GM21381 (cell line): ENCODE results near the gene FAM241B.

Source experiments
- ATAC-seq: cut with Tn5 transposase; IDR thresholded peaks from one replicate; pipeline ENCODE4 v1.9.1; 2021; ENCODE audit warnings: mild to moderate bottlenecking, moderate library complexity; ENCODE audit not compliant: unreplicated experiment

The FAM241B gene

DNA sequence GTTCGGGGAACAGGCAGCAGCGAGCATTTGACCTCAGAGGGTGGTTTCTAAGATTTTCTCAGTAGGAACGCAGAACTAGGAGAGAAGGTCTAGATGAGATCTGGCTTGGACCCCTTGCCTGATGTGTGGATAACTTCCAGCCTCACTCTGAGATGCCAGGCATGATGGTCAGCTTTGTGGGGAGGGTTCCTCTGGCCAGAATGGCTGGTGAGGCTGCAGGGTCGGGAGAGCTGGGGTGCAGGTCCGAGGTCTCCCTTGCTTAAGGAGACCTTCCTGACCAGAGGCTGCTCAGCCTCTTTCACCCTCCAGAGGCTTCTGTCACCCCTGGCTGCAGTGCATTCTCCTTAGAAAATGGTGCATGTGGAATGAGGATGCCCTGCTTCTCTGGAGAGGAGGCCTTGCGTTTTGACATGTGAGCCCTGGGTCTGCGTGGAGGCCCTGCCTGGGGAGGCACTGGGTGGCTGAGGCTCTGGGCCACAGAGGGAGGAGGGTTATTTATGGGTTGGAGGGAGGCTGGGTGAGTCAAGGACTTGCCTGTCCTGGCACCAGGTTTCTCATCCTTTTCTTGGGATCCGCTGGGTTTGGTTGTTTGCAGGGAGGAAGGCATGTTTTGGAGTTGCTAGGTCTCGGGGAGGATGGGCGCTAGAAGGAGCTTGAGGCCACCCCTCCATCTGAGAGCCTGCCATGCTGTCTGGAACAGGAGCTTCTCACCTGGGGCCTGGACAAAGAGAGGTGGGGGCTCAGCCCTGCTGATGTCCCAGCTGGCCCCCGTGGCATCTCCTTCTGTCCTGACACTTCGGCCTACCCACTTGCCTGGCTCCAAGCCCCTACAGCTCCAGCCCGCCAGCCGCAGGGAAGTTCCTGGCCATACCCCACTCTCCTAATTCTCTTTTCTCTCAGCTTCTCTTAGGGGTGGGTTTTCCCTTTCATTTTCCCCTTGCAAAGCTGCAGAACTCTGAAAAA lies 3.9 kb downstream of the FAM241B start:
- no peak for ATAC-seq

DNA sequence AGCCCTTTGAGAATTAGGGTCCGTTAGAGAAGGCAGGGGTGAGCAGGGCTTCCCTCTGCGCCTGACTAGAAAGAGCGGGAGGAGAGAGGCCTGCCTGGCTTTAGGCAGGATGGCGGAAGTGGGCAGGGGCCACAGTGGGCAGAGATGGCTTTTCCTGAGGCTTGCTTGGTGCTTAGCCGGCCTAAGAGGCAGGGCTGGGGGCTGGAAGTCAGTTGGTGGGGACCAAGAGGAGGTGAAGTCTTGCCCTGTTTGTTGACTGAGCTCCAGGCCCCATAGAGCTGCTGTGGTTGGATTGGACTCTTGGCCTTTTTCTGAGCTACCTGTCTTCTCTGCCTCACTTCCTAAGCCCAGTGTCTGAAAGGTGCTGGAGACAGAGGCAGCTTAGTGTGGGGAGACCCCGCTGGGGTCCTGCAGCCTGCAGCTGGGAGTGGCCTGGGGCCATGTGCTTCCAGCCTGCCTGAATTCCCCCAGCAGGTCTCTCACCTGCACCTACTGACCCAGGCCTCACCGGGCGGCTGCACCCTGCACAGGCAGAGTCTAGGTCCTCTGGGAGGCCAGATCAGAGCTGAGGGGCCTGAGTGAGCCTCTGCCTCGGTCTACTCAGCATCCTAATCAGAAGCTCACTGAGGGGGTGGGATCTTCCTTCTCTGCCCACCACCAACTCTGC lies 4.8 kb downstream of the FAM241B start:
- no peak for ATAC-seq

GRCh38 chr10:69635428-69636272 lies 5.6 kb downstream of the FAM241B start:
- ATAC-seq = no peak

GRCh38 chr10:69636273-69636575 lies 6.2 kb downstream of the FAM241B start:
- no peak for ATAC-seq

DNA sequence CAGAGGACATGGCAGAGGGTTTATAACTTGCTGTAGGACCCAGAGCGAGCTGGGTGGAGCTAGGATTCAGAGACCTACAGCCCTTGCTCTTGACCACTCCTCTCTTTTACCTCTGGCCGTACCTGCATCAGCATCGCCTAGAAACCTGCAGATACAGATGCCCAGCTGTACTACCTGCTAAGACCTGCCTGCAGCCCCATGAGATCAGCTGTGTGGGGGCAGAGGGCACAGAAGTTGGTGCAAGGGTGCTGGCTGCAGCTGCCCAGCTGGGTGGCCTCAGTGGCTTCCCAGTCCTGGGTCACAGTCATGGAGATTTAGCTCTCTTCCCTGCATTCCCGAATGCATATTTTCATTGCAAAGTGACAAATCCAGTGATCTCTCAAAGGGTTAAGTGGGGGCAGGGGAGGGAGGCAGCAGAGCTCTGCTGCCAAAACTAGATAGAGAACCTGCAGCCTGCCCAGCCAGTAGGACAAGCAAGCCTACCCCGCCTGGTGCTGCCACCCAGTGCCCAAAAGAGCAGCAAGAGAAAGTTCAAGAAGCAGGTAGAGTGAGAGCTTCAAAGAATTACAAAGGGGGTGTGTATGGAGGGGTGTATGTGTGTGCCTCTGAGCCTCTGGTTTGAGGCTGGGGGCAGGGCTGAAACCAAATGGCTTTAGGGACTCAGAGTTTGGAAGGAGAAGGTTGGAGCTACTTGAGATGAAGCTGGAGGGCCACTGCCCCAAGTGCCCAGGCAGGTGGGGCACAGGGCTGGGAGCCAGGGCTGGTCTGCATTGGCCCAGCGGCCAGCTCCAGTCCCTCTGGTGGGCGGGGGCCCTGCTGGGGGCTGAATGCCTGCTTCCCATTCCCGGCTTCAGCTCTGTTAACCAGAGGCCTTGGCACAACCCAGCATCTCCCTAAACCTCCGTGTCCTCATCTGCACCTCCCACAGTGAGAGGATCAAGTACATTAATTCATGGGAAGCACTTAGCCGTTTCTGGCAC lies 6.9 kb downstream of the FAM241B start:
- no peak for ATAC-seq

GRCh38 chr10:69638642-69639041 lies 8.6 kb downstream of the FAM241B start:
- no peak for ATAC-seq

DNA sequence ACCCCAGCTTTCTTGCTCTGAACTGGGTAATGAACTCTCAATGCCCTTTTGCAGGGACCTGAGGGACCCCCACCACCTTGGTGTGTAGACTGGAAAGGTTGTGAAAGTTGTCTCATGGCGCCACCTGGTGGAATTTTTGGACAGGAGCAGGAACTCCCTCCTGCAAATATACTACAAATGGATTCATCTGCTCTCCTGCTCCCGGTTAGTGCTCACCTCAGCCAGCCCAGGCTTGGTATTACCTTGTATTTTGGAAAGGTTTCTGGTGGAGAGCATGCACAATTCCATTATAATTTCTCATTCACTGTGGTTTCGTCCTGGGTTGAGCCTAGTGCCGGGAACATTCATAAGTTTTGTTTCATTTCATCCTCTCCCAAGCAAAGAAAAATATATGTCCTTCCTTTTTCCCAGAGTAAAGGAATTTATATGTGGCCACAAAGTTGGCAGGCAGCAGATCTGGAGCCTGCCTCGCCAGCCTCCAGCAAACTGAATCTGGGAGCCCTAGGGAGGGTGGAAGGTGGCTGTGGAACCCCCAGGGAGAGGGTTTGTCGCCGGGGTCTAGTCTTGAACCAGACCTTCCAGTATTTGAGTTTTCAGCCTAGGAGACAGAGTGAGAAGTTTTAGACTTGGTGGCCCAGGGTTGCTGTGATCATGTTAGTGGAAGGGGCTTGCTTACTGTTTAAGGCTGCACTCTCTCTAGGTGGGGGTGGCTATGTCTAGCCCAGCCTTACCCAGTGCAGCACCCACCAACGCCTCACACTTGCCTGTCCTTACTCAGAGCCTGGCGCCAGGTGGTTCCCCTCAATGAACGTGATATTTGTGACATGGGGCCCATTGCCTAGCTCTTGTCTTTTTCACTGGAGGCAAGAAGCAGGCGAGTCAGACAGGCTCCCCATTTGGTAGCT lies 9.5 kb downstream of the FAM241B start:
- no peak for ATAC-seq

DNA sequence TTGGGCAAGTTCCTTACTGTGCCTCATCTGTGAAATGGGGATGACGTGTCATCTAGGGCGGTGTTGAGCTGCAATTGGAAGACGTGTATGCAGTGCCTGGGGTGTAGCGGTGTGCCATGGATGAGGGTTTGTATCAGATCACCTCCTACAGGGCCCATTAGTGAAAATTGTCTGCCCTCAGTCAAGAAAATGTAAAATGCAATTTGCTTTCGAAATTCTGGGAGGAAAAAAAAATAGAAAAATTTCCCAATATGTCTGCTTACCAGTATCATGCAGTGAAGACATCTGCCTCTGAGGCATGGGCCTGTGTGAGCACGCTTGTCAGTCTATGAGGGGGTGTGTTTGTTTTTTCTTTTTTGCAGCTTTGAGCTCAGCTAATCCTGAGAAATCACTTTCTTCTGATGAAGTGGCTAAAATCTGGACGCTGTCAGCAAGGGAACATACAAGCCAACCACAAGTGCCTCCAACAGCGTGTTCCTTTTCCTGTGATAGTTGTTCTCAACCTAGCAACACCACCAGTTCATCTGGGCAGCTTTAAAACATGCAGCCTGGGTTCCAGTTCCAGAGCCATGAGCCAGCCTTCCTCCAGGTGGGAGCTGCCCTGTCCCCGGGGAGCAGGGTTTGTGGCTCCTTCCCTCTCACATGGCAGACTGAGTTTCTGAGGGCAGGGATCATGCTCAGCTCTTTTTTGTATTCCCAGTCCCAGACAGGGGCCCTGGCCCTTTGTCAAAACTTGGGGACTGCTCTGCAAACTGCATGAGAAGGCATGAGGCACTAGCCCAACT lies 10.3 kb downstream of the FAM241B start:
- no peak for ATAC-seq

DNA sequence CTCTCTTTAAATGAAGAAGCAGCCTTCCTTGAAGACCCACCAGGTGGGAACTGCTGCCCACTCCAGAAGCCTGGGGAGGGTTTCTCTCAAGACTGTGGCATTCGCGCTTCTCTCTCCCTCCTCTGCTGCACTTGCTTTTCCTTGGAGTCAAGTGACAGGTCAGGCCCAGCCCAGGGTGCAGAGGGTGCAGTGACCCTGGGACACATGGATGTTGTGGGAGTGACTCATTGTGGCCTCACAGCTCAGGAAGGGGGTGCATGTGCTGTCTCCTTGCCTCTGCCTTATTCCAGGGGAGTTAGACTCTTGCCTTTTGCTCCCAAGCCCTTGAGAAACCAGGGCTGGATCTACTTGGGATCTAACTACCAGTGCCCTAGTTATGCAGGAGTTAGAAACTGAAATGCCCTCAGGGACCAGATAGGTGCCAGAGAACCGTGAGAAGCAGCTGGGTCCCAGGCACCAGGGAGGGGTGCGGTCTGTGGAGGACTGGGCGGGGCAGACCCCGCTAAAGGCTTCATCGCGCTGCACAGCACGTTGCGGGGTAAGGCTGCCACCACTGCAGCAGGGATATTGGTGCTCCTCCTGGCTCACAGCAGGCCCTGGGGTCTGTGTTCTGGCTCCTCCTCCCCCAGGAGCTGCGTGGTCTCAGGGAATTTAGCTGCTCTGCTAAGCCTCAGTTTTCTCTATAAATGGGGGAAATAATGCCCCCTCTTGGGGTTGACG lies 11.4 kb downstream of the FAM241B start:
- no peak for ATAC-seq

GRCh38 chr10:69642747-69643146 lies 12.7 kb downstream of the FAM241B start:
- ATAC-seq = no peak

DNA sequence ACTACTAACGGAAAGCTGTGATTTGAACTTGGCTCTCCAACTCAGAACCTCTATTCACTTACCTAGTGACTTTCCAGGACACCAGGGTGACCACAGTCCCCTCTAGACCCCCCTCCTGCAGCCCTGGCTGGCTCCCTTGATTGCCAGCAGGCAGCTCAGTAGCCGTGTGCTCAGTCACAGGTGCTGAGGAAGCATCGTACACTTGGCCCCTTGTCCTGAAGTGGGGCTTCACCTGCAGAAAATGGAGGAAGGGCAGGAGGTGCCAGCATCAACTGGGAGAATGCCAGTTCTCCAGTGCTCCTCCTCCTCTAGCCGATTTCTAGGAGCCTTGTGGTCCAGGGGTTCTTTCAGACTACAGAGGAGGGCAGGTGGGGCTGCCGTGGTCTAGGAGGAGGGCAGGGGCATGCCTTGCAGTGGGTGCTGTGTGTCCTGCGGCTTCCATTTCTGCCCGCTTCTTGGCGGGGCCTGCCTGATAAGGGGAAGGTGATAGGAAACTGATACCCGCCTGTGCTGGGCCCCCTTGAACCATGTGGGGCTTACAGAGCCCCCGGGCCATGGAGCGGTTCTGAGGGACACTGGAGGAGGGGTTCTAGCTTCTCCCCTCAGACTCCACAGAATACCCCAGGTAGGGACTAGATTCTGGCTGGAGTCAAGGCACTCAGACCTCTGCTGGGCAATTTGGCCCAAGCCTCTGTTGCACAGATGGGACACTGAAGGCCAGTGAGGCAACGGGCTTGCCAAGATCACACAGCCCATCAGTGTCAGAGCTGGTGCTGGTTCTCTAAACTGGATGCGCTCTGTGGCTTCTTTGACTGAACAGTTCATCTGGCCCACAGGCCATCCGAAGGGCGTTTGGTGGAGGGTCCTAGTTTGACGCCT lies 14.0 kb downstream of the FAM241B start:
- ATAC-seq = no peak

DNA sequence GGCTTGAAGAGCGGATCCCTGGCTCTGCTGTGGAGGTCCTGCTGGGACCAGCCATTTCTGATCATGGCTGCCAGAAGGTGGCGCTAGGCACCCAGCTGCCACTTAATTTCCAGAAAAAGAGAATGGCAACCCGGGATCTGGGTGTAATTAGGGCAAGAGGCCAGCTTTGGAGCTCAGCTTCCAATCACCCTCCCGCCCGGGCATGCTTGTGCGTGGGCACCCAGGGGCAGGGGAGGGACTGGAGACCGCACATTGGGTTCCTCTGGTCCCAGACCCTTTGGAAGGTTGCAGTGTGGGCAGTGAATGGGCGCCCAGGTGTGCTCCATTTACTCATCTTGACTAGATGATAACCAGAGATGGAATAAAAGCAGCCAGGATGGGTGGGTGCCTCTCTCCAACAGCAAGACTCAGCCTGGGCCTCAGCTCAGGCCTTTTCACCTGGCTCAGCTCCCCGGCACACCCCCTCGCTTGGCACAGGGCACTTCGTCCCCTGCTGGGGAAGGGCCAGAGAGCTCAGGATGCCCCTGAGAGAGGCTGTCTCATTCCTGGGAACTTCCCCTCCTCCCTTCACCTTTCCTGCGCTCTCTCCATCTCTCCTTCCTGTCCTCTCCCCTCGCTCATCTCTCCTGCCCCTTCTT lies 14.7 kb downstream of the FAM241B start:
- no peak for ATAC-seq

DNA sequence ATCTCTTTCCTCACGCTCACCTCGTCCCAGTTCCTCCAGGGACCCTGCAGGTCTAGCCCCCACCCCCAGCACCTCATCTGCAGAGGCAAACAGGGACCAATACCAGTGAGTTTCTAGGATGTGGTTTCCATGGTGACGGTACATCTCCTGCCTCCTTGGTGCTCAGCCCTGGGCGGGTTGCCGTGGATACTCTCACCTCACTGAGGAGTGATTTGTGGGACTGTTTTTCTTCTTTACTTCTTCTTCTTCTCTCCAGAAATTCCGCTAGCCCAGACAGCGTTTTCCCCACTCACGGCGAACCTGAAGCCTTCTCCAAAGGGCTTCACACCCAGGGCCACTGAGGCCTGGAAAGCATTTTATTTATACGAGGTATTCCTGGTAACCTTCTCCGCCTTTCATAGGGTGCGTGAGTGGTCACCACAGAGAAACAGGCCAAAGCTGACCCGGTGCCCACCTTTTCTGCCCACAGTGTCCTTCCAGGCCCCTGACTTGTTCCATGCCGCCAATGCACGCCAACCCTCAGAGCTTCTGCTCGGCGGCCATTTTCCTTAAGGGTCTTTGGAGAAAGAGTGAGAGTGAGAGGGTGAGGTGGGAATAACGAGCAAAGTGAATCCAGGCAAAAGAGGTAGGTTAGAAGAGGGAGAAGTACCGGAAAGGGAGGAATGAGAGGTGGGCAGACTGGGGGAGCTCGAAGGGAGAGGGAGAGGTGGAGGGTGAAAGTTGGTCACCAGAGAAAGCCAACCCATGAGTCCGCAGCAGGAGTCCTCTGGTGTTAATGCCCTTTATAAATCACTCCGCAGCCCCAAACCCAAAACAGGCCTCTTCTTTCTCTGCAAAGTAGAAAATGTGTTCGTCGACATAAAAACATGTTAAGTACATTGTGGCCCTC lies 15.5 kb downstream of the FAM241B start:
- ATAC-seq = no peak

DNA sequence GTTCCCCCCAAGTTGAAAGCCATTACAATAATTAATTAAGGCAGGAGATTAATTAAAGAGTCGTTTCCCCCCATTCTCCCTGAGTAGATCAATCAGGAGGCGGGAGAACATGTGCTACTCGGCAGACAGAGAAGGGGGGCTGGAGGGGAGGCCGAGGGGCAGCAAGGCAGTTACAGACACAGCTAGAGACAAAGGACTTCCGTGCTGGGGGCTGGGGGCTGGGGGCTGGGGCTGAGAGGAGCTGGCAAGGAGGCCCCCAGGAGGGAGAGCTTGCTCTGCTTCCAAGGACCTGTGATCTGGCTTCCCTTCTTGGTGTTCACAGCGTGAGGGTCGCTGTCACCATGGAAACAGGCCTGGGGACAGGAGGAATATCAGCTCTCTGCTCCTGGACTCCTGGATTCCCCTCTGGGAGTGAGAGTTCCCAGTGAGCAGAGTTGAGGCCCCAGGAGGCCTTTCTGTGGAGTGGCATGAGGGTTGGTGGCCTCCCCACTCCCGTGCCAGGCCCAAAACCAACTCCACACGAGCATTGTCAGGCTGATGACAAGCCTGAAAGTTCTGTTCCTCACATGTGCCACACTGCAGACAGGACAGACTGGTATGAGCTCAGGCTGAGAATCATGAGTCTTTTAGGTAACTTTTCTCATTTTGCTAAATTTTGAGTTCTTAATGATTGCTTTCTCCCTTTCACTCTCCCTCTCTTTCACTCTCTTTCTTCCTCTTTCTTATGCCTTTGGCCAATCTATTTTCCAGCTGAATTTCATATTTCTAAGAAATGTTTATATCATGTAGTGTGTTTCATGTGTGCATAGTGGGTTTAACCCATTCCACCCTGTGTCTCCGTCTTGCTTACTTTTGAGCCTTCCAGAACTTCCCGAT lies 16.4 kb downstream of the FAM241B start:
- no peak for ATAC-seq
